NCI-H526 treated with DMSO at 0.1 percent for 48 hours (cell line): ENCODE measurements around the gene C2.
"Not testable (repeated sequence)": the region's sequence is repeated elsewhere in the genome, so short reads cannot be mapped to it uniquely, and the experiment has no call there.

Source experiments
- DNase-seq: peaks from one replicate; lab custom pipeline; 2025; lab: John Stamatoyannopoulos, UW

Gene C2

DNA sequence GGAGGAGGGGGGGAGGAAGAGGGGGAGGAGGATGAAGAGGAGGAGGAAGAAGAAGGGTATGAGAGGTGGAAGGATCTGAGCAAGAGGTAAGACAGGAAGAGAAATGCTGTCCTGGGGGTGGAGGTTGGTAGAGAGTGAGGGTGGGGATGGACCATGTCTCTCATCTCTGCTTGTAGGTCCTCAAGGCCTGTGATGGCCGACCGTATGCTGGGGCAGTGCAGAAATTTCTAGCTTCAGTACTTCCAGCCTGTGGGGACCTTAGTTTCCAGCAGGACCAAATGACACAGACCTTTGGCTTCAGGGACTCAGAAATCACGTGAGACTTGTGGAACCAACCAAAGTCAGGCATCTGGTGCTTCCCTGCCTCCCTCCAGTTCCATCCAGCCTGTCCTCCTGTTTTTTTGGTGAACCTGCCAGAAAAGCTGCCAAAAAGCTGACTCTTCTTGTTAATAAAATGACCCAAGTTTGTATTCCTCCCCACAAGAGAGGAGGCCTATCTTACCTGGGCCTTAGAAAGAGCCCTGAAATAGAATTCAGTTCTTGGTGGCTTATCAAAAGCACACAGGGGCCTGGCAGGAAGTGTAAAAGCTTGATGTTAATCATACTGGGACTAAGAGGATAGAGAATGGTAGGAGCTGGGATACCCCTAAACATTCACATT lies 51.9 kb downstream of the C2 start:
- no peak for DNase-seq

- DNase-seq: not testable (repeated sequence)
Observed at GRCh38 chr6:31980195-31980876, 52.8 kb downstream of the C2 start.

DNA sequence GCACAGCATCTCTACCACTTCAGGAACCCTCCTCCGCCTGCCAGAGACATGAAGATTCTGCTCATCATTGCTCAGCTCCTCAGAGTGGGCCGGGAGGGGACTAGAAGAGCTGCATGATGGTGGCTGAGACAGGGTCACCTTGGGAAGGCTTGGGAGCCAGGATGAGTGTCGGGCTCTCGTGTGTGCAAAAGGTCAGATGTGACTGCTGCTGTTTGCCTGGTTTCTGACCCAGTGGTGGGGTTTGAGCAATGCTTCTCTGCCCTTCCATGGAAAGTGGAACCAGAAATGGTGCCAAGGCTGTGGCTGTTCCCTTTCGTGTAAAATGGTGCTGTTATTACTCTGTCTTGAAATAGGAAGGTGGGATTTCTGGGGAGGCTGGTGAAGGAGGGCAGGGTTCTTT lies 53.5 kb downstream of the C2 start:
- not testable (repeated sequence) for DNase-seq

DNA sequence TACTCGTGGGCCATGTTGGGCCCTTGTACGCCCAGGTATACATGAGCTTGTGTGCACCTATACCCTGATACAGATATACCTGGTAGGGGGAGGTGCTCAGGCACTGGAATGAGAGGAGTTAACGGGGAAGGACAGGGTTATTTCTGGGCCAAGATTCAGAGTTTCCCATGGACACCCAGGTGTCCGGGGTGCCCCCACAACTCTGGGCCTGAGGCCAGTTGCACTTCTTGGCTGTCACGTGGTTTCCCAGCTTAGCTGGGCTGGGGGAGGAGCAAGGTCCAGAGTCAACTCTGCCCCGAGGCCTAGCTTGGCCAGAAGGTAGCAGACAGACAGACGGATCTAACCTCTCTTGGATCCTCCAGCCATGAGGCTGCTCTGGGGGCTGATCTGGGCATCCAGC lies 54.2 kb downstream of the C2 start, which contains the start of gene C4A:
Gene C4A, plus strand, starts transcription at position 314 of the 400 bp plus-strand sequence. Its CDS starts 51 bp downstream, at position 365.
- DNase-seq: not testable (repeated sequence)

DNA sequence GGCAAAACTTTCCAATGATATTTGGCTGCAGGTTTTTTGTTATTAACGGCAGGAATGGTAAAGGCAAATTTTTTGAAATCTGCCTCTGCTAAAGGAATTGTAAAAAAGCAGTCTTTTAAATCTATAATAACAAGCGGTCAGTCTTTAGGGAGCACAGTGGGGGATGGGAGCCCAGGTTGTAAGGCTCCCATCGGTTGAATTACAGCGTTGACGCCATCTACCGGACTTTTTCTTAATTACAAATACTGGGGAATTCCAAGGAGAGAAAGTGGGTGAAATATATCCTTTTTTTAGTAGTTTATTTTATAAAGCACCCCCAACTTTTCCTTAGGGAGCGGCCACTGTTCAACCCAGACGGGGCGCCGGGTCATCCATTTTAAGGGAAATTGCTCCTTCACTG lies 61.8 kb downstream of the C2 start:
- not testable (repeated sequence) for DNase-seq

- DNase-seq: not testable (repeated sequence)
Observed at GRCh38 chr6:31994421-31994820, 66.9 kb downstream of the C2 start.
